NK-92 (cell line): ENCODE results near the gene RNF138.
"Not testable (repeated sequence)": the region's sequence is repeated elsewhere in the genome, so short reads cannot be mapped to it uniquely, and the experiment has no call there.

Experiments
- DNase-seq: peaks from one replicate; lab custom pipeline; 2025; ENCODE audit not compliant: unreplicated experiment; lab: John Stamatoyannopoulos, UW

RNF138 gene

DNA sequence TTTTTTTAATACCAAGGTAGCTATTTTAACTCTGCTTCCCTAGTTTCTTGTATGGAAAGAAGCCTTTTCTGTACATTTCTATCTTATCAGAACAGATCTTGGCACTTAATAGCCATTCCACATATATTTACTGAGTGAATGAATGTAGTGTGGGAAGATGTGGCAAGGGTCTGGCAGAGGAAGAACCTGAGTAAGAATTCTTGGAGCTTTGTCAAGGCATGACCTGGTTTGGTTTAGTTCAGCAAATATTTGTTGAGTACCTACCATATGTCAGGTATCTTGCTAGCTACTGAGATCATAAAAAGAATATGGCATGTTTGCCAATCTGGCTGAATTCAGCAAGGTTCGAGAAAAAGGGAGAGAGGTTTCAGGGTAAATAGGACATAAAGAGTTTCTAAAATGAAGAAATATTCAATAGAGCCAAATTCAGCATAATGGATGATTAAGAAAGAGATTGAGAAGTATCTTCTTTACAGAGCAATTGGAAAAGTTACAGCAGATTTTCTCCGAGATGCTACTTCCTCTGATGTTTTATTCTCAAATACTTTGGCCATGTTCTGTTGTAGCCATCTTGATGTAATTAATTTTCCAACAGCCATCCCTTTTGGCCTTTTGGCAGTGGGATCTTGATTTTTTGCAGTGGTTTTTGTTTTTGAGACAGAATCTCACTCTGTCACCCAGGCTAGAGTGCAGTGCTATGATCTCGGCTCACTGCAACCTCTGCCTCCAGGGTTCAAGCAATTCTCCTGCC, 76.5 kb downstream of the RNF138 start:
- no peak for DNase-seq

DNA sequence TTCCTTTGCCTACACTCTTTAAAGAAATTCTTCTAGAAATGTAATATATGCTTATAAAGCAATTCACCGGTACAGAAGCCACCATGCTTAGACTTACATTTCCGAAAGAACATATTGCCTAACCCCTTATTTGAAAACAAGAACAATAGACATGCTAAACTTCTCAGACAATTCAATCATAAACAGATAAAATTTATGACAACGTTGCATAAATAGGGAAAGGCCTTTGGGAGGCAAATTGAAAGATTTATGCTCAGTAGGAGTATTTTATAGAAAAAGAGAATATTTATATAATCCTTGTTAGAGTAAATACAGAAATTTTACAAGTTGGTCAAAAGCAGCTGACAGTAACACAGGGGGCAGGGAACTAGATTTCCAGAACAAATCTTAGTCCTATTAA, 82.0 kb downstream of the RNF138 start:
- DNase-seq, result no peak

DNA sequence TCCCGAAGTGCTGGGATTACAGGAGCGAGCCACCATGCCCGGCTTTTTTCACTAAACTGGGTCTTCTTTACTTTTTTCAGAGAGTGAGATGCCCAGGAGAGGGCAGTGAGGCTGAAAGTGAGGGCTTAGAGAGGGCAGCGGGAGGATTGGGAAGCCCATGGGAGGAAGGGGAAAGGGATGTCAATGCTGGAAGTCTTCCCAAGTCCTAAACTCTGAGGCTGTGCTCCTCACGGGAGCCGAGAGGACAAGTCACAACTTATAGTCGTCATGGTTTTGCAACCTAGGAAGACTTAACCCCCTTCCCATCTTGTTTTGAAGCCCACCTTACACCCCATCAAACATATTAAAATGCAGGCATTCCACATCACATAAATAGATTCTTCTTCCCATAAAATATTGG, 83.0 kb downstream of the RNF138 start:
- DNase-seq, result no peak

DNA sequence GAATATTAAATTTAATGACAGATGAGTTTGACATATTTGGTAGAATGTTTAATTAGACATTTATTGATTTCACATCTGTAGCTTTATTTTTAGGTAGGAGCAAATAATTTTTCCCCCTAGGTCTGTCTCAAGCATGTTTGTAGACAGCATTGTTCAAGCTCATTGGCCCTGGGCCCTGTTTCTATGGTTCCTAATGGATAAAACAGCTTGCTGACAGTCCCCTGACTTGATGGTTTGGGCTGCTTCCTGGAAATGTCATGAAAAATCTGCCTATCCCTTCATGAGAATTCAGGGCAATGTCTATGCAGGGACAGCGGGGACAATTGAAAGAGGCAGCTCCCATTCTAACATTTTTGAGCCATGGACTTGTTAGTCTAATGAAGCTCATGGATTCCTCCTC, 83.6 kb downstream of the RNF138 start:
- no peak for DNase-seq

DNA sequence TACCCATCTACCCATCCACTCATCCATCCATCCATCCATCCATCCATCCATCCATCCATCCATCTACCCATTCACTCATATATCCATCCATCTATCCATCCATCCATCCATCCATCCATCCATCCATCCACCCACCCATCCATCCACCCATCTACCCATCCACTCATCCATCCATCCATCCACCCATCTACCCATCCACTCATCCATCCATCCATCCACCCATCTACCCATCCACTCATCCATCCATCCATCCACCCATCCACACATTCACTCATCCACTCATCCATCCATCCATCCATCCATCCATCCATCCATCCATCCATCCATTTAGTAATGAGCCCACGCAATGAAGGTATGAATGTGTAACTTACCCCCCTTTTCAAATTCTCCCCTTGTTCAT, 85.1 kb downstream of the RNF138 start:
- DNase-seq, result not testable (repeated sequence)

DNA sequence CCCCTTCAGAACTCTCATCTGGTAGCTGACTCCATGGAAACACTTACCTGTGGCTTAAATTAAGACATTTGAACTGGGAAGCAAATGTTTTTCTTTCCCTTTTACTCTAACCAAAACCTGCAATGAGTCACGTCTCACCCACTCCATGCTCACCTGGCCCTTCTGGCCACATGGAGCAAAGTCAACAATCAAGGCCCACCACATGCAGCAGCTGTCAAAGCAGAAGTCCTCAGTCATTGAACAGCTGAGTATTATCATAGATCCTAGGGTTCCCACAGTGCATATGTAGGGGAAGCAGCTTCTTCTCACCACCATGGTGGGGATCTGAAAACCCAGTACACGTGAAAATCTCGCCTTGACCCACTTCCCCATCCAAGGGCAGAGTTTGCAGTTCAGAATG, 85.9 kb downstream of the RNF138 start:
- DNase-seq, result no peak
